GM12878 (cell line): Measurements from ENCODE around the gene COQ9. TPM values are rescaled to one million over a fixed set of nuclear protein-coding genes. Genes with fewer than 3 reads are reported as not detected.
"Not testable (repeated sequence)": the region's sequence is repeated elsewhere in the genome, so short reads cannot be mapped to it uniquely, and the experiment has no call there.

Experiments
- ATAC-seq: fragments of 200-7000 bp; cut with Tn5 transposase; 3 replicates; pipeline ENCODE4 v1.9.1; 2020; ENCODE audit warnings: mild to moderate bottlenecking, moderate library complexity
- BruUV-seq: library from RNA; stranded (reverse); fragments of 400-500 nt; replicated peaks from 2 replicates; lab custom pipeline; 2021; lab: Mats Ljungman, UMichigan
- CTCF ChIA-PET: fragments of 300-600 bp; sonication (Branson Sonifier 250); formaldehyde crosslinking; extraction: SDS; loops from one replicate; lab custom pipeline; 2021; ENCODE audit warnings: inconsistent platforms; lab: Yijun Ruan, JAX
- POLR2A ChIA-PET: fragments of 350-600 bp; formaldehyde crosslinking; extraction: SDS; loops from one replicate; lab custom pipeline; 2021; ENCODE audit warnings: inconsistent platforms; lab: Charles Lee
- RAD21 ChIA-PET: fragments of 300-600 bp; sonication (Branson Sonifier 250); formaldehyde crosslinking; loops from one replicate; lab custom pipeline; 2023; ENCODE audit warnings: antibody characterized with exemption; ENCODE audit not compliant: unreplicated experiment; lab: Charles Lee
- SMC1A ChIA-PET: fragments of 300-600 bp; sonication (Branson Sonifier 250); formaldehyde crosslinking; loops from one replicate; lab custom pipeline; 2023; ENCODE audit not compliant: unreplicated experiment, uncharacterized antibody; lab: Charles Lee
- DNase-seq: peaks from one replicate; pipeline ENCODE4 v3.0.0-alpha.2; 2011; ENCODE audit warnings: low read depth, low spot score
- FAIRE-seq: peaks from 3 replicates; lab custom pipeline; 2011; peaks lifted over from hg19 to GRCh38; lab: Jason Lieb, UNC
- H2AFZ ChIP-seq: 2 replicates; pipeline ENCODE4 v1.6.0; 2011; ENCODE audit warnings: low read depth, low read length, control low read depth; ENCODE audit not compliant: control insufficient read depth
- H3K27ac ChIP-seq: 2 replicates; pipeline ENCODE4 v1.5.1; 2011; ENCODE audit warnings: control low read depth; ENCODE audit not compliant: control insufficient read depth, insufficient read depth
- H3K27me3 ChIP-seq, 2 experiments: replicated peaks in 1 of 2; 2 replicates each; pipeline versions ENCODE4 v1.6.0 to v1.6.1; 2011; ENCODE audit warnings: low read length in 1 of 2; ENCODE audit not compliant: control insufficient read depth in 2 of 2, insufficient read depth in 2 of 2
- H3K36me3 ChIP-seq, 2 experiments: 2 replicates each; pipeline ENCODE4 v1.5.1; 2011; ENCODE audit warnings: low read length in 1 of 2; ENCODE audit not compliant: control insufficient read depth in 2 of 2, insufficient read depth in 2 of 2
- H3K4me1 ChIP-seq: 2 replicates; pipeline ENCODE4 v1.6.1; 2011; ENCODE audit warnings: mild to moderate bottlenecking, low read length, moderate library complexity, mixed read lengths; ENCODE audit not compliant: control insufficient read depth, insufficient read depth
- H3K4me2 ChIP-seq: 2 replicates; pipeline ENCODE4 v1.6.0; 2011; ENCODE audit warnings: control low read depth; ENCODE audit not compliant: control insufficient read depth, insufficient read depth
- H3K4me3 ChIP-seq: fragments of 200-600 bp; sonication (generic); 2 replicates; pipeline ENCODE4 v1.5.1; 2016
- H3K79me2 ChIP-seq: 2 replicates; pipeline ENCODE4 v1.6.0; 2011; ENCODE audit warnings: low read length; ENCODE audit not compliant: control insufficient read depth, insufficient read depth
- H3K9ac ChIP-seq: 2 replicates; pipeline ENCODE4 v1.8.0; 2011; ENCODE audit warnings: low read length, control low read depth, mixed read lengths; ENCODE audit not compliant: control insufficient read depth, insufficient read depth
- H3K9me3 ChIP-seq: replicated peaks from 3 replicates; pipeline ENCODE4 v1.5.1; 2011; ENCODE audit warnings: mild to moderate bottlenecking, low read length; ENCODE audit not compliant: control insufficient read depth, insufficient read depth
- H4K20me1 ChIP-seq: 2 replicates; pipeline ENCODE4 v1.6.0; 2011; ENCODE audit not compliant: control insufficient read depth, insufficient read depth
- ATF3 ChIP-seq: IDR thresholded peaks from 2 replicates; pipeline ENCODE4 v1.6.1; 2011; ENCODE audit warnings: low read depth, mild to moderate bottlenecking, low read length, moderate library complexity, borderline replicate concordance; ENCODE audit errors: extremely low read depth
- CEBPB ChIP-seq, 2 experiments: fragments of 150-350 bp in 1 of 2; IDR thresholded peaks; 2 replicates each; pipeline ENCODE4 v1.6.1; 2012 to 2014; ENCODE audit warnings: low read depth in 2 of 2, low read length in 2 of 2, borderline replicate concordance in 1 of 2, inconsistent platforms in 1 of 2
- FOS ChIP-seq: IDR thresholded peaks from 3 replicates; pipeline ENCODE4 v1.6.1; 2011; ENCODE audit warnings: borderline replicate concordance; ENCODE audit not compliant: insufficient read length; ENCODE audit errors: extremely low read depth
- HDAC2 ChIP-seq: fragments of 200-600 bp; sonication (generic); IDR thresholded peaks from 2 replicates; pipeline ENCODE4 v1.6.1; 2017
- HDGF ChIP-seq: fragments of 450-650 bp; IDR thresholded peaks from 2 replicates; pipeline ENCODE4 v1.6.1; 2016; ENCODE audit warnings: antibody characterized with exemption
- RB1 ChIP-seq: fragments of 450-650 bp; formaldehyde crosslinking; IDR thresholded peaks from 2 replicates; pipeline ENCODE4 v1.6.1; 2017; ENCODE audit warnings: mild to moderate bottlenecking, borderline replicate concordance
- ZZZ3 ChIP-seq: IDR thresholded peaks from 2 replicates; pipeline ENCODE4 v1.6.1; 2011; ENCODE audit warnings: low read depth; ENCODE audit not compliant: control insufficient read depth, insufficient read length
- WGBS: methylation state at CpG from one replicate; pipeline ENCODE4 v1.1.6; 2016; ENCODE audit warnings: low lambda C conversion rate; ENCODE audit not compliant: insufficient replicate concordance, insufficient coverage; ENCODE audit errors: missing lambda C conversion rate; 5-methylcytosine and 5-hydroxymethylcytosine counted together
- in situ Hi-C: fragments of 300-500 bp; cut with MboI; formaldehyde crosslinking; loops from 9 replicates; pipeline ENCODE4 v1.14.3; 2018; ENCODE audit warnings: mixed read lengths
- intact Hi-C: fragments of 100-400 bp; cut with micrococcal nuclease; formaldehyde crosslinking; loops from one replicate; pipeline ENCODE4 v1.14.2; 2022; ENCODE audit not compliant: unreplicated experiment
- polyA plus RNA-seq, 11 experiments: library from polyadenylated mRNA; depleted of rRNA in 4 of 11; unstranded in 6 of 11; stranded (reverse) in 5 of 11; fragments of >200 nt; fragmentation: Nextera tagmentation in 4 of 11; fragmentation: Illumina TruSeq in 1 of 11; extraction: Ambion mirVana in 4 of 11; extraction: Trizol in 1 of 11; gene quantifications; 1 replicate in 1 of 11; 2 replicates in 10 of 11; pipeline versions ENCODE4 v1.2.1 to v1.2.3, GENCODE V29; 2011 to 2016; ENCODE audit warnings: inconsistent platforms in 2 of 11, missing spikeins in 2 of 11, low read depth in 1 of 11
- total RNA-seq, 4 experiments: library from RNA; depleted of rRNA in 3 of 4; stranded (reverse); fragments of >200 nt in 3 of 4; fragmentation: Illumina TruSeq in 1 of 4; extraction: Trizol in 1 of 4; gene quantifications; 2 replicates each; pipeline versions ENCODE4 v1.2.1 to v1.2.3, GENCODE V29; 2013 to 2021

COQ9 gene
- total and polyA plus RNA-seq, 10 of the 15 experiments (the other 5 are each of a cell fraction or from before 2014, with no cell fraction given): 24.1 to 79.7 (median 50.1) TPM

GRCh38 chr16:57497121-57497520 lies 49.8 kb downstream of the COQ9 start:
- H3K4me1 ChIP-seq: no peaks in the 10 kb centered on the region
- in situ Hi-C loops (no loop called here), intact Hi-C loops (no loop called here)
- no peaks in the 10 kb centered on the region; a peak in 1 of 4 replicates for H3K27me3 ChIP-seq
- no TSS peak for BruUV-seq
- POLR2A ChIA-PET: no interaction called here
- CTCF ChIA-PET: no interaction called here
- no peak overlapping the region for H3K4me2 ChIP-seq
- no peak overlapping the region for H3K27ac ChIP-seq
- ATAC-seq: no peak
- H2AFZ ChIP-seq: no peak overlapping the region
- SMC1A ChIA-PET: no interaction called here
- WGBS: 63% methylated on average over 13 of the region's 13 CpGs
- H3K4me3 ChIP-seq: no peak overlapping the region
- no peaks in the 10 kb centered on the region for H3K9me3 ChIP-seq
- RAD21 ChIA-PET: no interaction called here
- TF ChIP-seq ZZZ3: no peak
- no peaks in the 10 kb centered on the region for H4K20me1 ChIP-seq
- H3K36me3 ChIP-seq: no peaks in the 10 kb centered on the region
- no peak for FAIRE-seq
- no peaks in the 10 kb centered on the region for H3K79me2 ChIP-seq
- H3K9ac ChIP-seq: no peak overlapping the region
- DNase-seq: no peak

- in situ Hi-C loops (no loop called here), intact Hi-C loops (no loop called here)
- 3% methylated on average over 4 of the region's 4 CpGs for WGBS
- no peak for ATAC-seq
- no peak overlapping the region for H3K4me2 ChIP-seq
- H3K9ac ChIP-seq: no peak overlapping the region
- no peak overlapping the region for H2AFZ ChIP-seq
- CTCF ChIA-PET: no interaction called here
- RAD21 ChIA-PET: no interaction called here
- no peaks in the 10 kb centered on the region for H3K4me1 ChIP-seq
- no peak overlapping the region for H3K27ac ChIP-seq
- no peaks in the 10 kb centered on the region for H3K36me3 ChIP-seq
- no peak for FAIRE-seq
- no peaks in the 10 kb centered on the region for H3K9me3 ChIP-seq
- no peaks in the 10 kb centered on the region for H4K20me1 ChIP-seq
- SMC1A ChIA-PET: no interaction called here
- no peak for DNase-seq
- H3K79me2 ChIP-seq: no peaks in the 10 kb centered on the region
- POLR2A ChIA-PET: no interaction called here
- no peaks in the 10 kb centered on the region; a peak in 1 of 4 replicates for H3K27me3 ChIP-seq
- TF ChIP-seq CEBPB (IDR thresholded peaks at IDR 0.05; ENCODE audit: borderline replicate concordance in 1 of 2, low read depth in 2 of 2, low read length in 2 of 2) (no peak), RB1 (no peak), HDAC2 (no peak), HDGF (no peak), ATF3 (no peak), FOS (no peak)
- TF ChIP-seq, all 136 proteins: peak for 0
- no peak overlapping the region for H3K4me3 ChIP-seq
- BruUV-seq: no TSS peak
These were observed 50.8 kb downstream of the COQ9 start for GRCh38 chr16:57498031-57498430.

GRCh38 chr16:57499941-57500340 lies 52.7 kb downstream of the COQ9 start:
- 54% methylated on average over 10 of the region's 11 CpGs for WGBS
- H2AFZ ChIP-seq, BruUV-seq, H3K79me2 ChIP-seq, FAIRE-seq, DNase-seq, H3K9ac ChIP-seq, H3K9me3 ChIP-seq, H3K27ac ChIP-seq, intact Hi-C loops, H3K4me3 ChIP-seq, in situ Hi-C loops, RAD21 ChIA-PET, H3K27me3 ChIP-seq, H3K36me3 ChIP-seq, H4K20me1 ChIP-seq, ATAC-seq, H3K4me2 ChIP-seq, H3K4me1 ChIP-seq: not testable (repeated sequence)
- SMC1A ChIA-PET: interaction anchor here (1.2 to 1.5 kb wide), 2 partner anchors 20 to 23 kb away, joined by 3 to 6 read pairs; no protein-coding TSS in a partner anchor
- POLR2A ChIA-PET: interaction anchor here (0.7 to 1.0 kb wide), 2 partner anchors 53 to 1144 kb away, joined by 4 read pairs; partner anchors contain the start of genes CIAPIN1 and COQ9
- CTCF ChIA-PET: interaction anchor here (1.1 kb wide), 1 partner anchor 18 kb away, joined by 3 read pairs; no protein-coding TSS in a partner anchor
